ENCODE data around the gene SLC25A11. TPM values are rescaled to one million over a fixed set of nuclear protein-coding genes. Genes with fewer than 3 reads are reported as not detected.

The SLC25A11 gene
- total RNA-seq, 1 donor: 51.8 TPM

- H3K4me3 ChIP-seq (ENCODE audit: low read depth, low read length): no peak overlapping the region
- TF ChIP-seq CTCF (IDR thresholded peaks at IDR 0.05; ENCODE audit: insufficient read depth, low read depth, low read length): no peak
- no peak for DNase-seq (ENCODE audit: low read depth)
Observed at GRCh38 chr17:4898351-4898750, 41.5 kb downstream of the SLC25A11 start.

- DNase-seq (ENCODE audit: low read depth): no peak
- TF ChIP-seq CTCF (IDR thresholded peaks at IDR 0.05; ENCODE audit: insufficient read depth, low read depth, low read length): no peak
- no peak overlapping the region for H3K4me3 ChIP-seq (ENCODE audit: low read depth, low read length)
Observed at GRCh38 chr17:4897785-4898184, 42.1 kb downstream of the SLC25A11 start.

GRCh38 chr17:4897198-4897687 is 42.6 kb downstream of the SLC25A11 start:
- H3K4me3 ChIP-seq (ENCODE audit: low read depth, low read length): no peak overlapping the region
- no peak for DNase-seq (ENCODE audit: low read depth)
- TF ChIP-seq CTCF (IDR thresholded peaks at IDR 0.05; ENCODE audit: insufficient read depth, low read depth, low read length): no peak

- no peak for TF ChIP-seq CTCF (IDR thresholded peaks at IDR 0.05; ENCODE audit: insufficient read depth, low read depth, low read length)
- H3K4me3 ChIP-seq (ENCODE audit: low read depth, low read length): no peak overlapping the region
- DNase-seq (ENCODE audit: low read depth): no peak
Observed at GRCh38 chr17:4896332-4897197, 43.3 kb downstream of the SLC25A11 start.

- no peak overlapping the region for H3K4me3 ChIP-seq (ENCODE audit: low read depth, low read length)
- TF ChIP-seq CTCF (IDR thresholded peaks at IDR 0.05; ENCODE audit: insufficient read depth, low read depth, low read length): peak; percentile 16
- DNase-seq (ENCODE audit: low read depth): no peak
Observed at GRCh38 chr17:4895657-4896331, 44.1 kb downstream of the SLC25A11 start.

- TF ChIP-seq CTCF (IDR thresholded peaks at IDR 0.05; ENCODE audit: insufficient read depth, low read depth, low read length): no peak
- no peak overlapping the region for H3K4me3 ChIP-seq (ENCODE audit: low read depth, low read length)
- DNase-seq (ENCODE audit: low read depth): no peak
Observed at GRCh38 chr17:4895121-4895520, 44.7 kb downstream of the SLC25A11 start.
